NCI-H1694 treated with DMSO at 0.1 percent for 48 hours (cell line): ENCODE measurements around the gene LARGE1.
A peak's percentile ranks its signal among the peaks of the same experiment; 100 is the strongest.

Experiments used
- DNase-seq: peaks from one replicate; lab custom pipeline; 2025; lab: John Stamatoyannopoulos, UW

The LARGE1 gene

GRCh38 chr22:33776491-33776890 is 143.8 kb downstream of the LARGE1 start:
- no peak for DNase-seq

- DNase-seq: no peak
These were observed 145.5 kb downstream of the LARGE1 start for GRCh38 chr22:33774781-33775180.

DNA sequence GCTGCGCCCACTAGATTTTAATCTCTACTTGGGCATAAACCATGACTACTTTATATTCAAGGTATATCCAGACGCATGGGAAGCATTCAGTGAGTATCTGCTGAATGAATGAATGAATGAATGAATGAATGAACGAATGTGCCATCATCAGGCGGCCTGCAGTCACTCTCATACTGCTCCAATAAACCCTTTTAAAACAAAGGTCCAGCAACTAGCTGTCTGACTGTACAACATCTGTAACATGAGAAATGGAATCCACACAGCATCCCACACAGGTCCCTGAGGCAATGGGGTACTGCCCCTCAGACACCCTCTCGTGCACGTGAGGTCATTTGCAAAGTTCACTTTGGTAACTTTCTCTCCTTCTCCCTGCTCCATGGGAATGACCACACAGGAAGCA is 147.5 kb downstream of the LARGE1 start:
- no peak for DNase-seq

DNA sequence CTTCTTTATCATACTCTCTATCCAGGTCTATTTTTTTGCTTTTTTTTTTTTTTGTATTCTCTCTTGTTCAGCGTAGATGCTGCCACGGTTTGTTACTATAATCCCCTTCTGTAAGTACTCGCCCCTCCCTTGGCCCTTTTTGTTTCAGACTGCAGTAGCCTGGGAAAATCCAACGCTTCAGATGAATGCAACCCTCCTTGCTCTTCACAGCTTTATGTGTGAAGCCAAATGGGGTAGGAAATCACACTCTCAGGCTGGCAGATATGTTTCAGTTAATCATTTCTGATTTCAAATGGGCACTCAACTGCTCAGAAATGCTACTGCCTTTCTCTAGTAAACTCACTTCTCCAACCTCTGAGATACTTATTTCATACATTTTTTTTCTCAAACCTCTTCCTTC is 149.1 kb downstream of the LARGE1 start:
- no peak for DNase-seq

DNA sequence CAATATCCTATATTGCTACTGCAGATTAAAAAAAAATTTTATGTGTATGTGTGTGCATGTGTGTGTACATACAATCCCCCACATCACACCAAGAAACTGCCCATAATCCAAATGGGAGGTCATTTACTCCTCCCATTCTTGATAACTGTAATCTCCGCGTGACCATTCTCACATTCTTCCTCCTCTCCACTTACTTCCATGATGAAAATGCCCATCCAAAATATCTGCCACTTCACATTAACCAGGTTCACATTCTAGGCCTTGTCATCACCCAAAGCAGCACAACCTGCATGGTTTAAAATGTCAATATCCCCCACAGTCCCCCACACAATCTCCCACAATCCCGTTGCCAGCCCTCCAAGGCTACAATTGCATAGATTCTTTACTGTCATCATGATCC is 149.6 kb downstream of the LARGE1 start:
- DNase-seq: no peak

- DNase-seq: no peak
These were observed 154.2 kb downstream of the LARGE1 start for GRCh38 chr22:33766091-33766490.

- DNase-seq: no peak
These were observed 161.3 kb downstream of the LARGE1 start for GRCh38 chr22:33758961-33759360.

DNA sequence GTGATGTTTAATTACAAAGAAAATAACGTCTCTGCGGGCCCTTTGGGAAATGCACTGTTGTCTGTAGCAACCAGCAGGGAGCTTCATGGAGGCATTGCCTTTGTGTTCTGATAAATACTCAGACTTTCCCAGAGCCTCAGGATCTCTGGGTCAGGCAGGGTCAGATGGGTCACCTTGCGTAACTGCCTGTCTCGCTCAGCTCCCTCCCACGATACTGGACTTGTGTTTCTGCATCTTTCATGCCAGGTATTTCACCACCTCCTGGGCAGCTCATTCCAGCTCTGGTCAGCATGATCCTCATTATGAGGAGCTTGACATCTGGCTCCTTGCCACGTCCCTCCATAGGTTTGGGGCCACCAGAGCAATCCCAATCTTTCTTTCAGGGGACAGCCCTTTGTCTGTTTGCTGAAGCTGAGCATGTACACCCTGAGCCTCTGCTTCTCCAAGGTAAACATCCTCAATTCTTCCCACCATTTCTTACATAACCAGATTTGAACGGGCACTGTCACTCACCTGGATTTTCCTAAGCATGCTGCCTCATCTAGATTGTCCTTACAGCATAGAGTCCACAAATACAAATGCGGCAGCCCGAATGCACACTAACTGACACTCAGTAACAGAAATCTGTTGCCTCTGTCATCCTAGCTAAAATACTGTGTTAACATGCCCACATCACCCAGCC is 162.3 kb downstream of the LARGE1 start:
- DNase-seq: no peak

DNA sequence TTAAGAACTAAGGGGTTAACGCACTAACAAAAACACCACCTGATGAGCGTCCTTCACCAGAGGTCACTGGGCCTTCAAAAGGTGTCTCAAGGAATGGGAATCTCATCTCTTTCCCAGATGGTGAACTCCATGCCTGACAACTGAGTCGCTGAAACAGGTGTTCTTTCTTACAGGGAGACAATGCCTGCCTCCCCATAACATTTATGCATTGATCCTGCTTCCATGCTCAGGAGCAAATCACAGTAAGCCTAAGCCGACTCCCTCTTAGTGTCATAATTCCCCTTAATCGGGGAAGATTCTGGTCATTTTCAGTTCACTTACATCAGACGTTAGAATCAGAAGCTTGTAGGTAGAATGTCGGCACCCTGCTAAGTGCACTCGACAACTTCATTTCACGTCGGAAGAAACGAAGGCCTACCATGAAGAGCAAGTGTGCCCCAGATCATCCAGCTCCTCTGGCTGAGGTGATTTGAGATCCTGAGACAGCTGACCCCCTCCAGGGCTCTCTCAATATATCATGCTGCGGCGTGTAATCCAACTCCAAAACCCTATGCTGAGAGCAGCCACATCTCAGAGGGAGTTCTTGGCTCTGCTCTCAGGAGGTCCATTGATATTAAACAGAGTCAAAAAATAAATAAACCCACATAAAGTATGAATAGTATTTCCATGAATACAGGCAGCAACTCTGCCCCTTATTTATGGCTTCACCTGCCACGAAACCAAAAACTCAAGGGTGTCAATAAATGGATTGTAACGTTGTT is 163.1 kb downstream of the LARGE1 start:
- DNase-seq: no peak

- peak; percentile 1 for DNase-seq
These were observed 163.7 kb downstream of the LARGE1 start for GRCh38 chr22:33756508-33756949.

DNA sequence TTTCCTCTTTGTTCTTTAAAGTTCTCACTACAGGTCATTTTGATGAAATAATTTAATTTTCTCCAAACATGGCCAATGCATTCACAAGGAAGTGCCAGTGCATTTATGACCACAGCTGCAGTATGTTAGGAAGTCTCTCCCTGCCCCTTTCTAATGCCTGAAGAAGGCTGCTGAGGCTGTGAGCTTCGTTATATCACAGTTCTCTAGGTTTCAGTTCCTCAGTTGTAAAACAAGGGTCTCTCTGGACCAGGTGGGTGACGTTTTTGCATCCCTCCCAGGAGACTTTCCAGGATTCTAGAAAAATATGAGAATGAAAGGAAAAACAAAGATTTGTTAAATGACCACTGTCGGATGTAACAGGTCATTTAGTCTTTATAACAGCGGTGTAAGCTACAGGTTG is 171.6 kb downstream of the LARGE1 start:
- no peak for DNase-seq

DNA sequence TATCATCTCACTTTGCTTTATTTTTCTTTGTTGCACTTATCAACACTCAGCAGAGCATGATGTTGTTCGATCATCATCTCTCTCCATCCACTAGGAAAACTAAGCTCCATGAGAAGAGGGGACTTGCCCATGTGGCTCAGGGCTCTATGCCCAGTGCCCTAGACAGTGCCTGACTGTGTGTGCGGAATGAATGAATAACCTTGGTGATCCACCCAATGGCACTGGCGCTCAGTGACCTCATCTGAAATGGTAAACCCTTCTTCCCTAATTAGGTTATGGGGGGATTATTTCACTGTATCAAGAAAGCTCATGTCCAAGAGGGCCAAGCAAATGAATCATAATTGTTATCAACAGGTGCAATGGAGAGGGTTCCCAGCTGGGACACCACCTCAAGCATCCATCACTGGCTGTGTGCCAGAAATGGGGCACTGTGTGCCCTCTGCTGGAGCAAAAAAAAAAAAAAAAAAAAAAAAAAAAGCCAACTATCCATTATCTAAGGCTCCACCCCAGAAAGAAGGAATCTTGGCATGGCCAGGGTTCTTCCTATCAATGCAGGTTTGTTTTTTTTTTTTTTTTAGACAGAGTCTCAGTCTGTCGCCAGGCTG is 172.6 kb downstream of the LARGE1 start:
- no peak for DNase-seq

GRCh38 chr22:33747029-33747428 is 173.2 kb downstream of the LARGE1 start:
- no peak for DNase-seq

DNA sequence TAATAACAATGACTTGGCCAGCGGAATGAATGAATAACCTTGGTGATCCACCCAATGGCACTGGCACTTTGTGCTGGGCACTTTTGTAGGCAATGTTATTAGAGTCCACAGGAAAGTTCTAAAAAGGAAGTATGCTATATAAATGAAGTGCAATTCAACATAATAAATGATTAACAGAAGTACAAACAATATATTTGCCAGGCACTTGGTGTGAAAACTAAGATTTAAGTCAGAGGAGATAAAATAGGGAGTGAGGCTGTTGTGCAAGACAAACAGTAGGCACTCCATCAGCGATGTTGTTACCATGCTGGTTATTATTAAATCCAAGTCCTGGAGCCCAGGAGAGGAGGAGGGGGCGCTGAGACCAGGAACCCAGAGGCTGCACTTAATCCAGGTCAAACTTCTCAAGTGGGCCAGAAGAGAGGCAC is 173.8 kb downstream of the LARGE1 start:
- DNase-seq: no peak

- no peak for DNase-seq
These were observed 174.8 kb downstream of the LARGE1 start for GRCh38 chr22:33745501-33745900.

GRCh38 chr22:33743756-33744155 is 176.5 kb downstream of the LARGE1 start:
- no peak for DNase-seq

- DNase-seq: no peak
These were observed 179.3 kb downstream of the LARGE1 start for GRCh38 chr22:33741025-33741424.

GRCh38 chr22:33739516-33739915 is 180.8 kb downstream of the LARGE1 start:
- DNase-seq: no peak

DNA sequence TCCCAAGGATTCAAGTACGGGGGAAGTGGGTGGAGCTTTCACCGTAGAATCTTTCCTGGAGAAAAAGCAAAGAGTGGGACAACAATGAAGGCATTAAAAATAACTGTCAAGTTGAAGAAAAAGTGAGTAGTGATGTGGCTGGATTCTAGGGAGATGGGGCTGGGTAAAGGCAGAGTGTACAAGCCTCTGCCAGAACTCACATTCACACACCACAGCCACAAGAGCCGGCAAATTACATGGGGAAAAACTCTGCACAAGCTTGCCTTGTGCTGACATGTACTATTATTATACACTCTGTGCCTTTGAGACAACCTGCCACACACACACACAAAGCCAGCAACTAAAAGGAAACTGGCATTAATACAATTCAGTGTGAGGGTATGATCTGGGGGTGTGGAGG is 182.6 kb downstream of the LARGE1 start:
- no peak for DNase-seq

DNA sequence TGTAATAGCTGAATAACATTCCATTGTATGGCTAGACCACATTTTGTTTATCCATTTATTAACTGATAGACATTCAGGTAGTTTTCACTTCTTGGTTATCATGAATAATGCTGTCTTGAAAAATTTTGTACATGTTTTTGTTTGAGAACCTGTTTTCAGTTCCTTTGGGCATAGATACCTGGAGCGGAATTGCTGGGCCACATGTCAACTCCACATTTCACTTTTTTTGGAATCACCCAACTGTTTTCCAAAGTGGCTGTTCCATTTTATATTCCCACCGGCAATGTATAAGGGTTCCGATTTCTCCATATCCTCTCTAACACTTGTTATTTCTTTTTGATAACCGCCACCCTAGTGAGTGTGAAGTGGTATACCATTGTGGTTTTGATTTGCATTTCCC is 184.3 kb downstream of the LARGE1 start:
- no peak for DNase-seq

GRCh38 chr22:33728847-33729246 is 191.4 kb downstream of the LARGE1 start:
- no peak for DNase-seq

DNA sequence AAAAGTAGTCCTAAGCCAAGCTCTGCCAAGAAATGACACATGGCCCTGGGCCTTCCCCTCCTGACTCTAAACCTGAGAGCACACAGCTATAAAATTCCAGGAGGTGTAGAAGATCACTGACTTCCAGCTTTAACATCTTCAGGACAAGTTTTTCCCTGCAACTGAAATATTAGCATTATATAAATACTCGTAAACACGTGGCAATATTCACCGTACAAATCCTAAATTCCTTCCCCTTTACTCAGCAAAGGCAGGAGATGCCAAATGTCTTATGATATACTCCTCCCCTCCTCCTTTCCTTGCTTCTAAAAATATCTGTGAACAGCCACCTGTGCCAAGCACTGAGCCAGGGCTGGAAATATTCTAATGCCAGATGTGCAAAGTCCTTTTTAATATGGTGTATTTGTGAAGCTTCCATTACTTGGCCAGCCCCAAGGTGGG is 194.0 kb downstream of the LARGE1 start:
- DNase-seq: no peak

DNA sequence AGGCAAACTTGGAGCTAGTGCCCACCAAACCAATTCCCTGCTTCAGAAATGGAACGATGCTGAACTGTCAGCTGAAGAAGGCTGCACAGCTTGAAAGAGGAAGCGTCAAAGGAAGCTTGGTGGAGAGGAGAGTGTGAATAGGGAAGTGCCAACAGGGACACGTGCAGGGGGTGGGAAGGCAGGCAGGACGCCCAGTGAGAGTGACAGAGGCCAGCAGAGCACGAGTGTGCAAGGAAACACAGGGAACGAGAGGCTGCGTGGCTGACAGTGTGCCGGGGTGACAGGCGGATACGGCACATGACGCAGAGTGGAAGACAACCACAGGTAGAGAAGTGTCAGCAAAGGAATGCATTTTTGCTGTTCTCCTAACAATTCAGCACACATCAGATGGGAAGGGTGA is 196.4 kb downstream of the LARGE1 start:
- no peak for DNase-seq
